Activated CD8-positive, alpha-beta memory T cell treated with anti-CD3 and anti-CD28 coated beads, Interleukin-2, amount 10 ng/mL, durations not matched to agents 7 days and 5 days (primary cell): ENCODE data around the gene DLG2. TPM values are rescaled to one million over a fixed set of nuclear protein-coding genes. Genes with fewer than 3 reads are reported as not detected.

Source experiments
- ATAC-seq: fragments of 150-1000 bp; cut with Tn5 transposase; one replicate; pipeline ENCODE4 v1.10.0; 2021; ENCODE audit warnings: moderate library complexity
- CTCF ChIA-PET: fragments of 350-600 bp; sonication (Branson Sonifier 250); formaldehyde crosslinking; loops from one replicate; lab custom pipeline; 2021; ENCODE audit warnings: antibody characterized with exemption; lab: Charles Lee
- DNase-seq: peaks from one replicate; pipeline ENCODE4 v3.0.0-alpha.2; 2020
- H3K27ac Mint-ChIP-seq: one replicate; pipeline ENCODE4 v1.8.0; 2021; ENCODE audit warnings: mild to moderate bottlenecking, mixed read lengths
- H3K27me3 Mint-ChIP-seq: one replicate; pipeline ENCODE4 v1.8.0; 2021; ENCODE audit warnings: mixed read lengths
- H3K36me3 Mint-ChIP-seq: one replicate; pipeline ENCODE4 v1.8.0; 2021; ENCODE audit warnings: mild to moderate bottlenecking, mixed read lengths
- H3K4me1 Mint-ChIP-seq: one replicate; pipeline ENCODE4 v1.8.0; 2021; ENCODE audit warnings: mixed read lengths
- H3K4me3 Mint-ChIP-seq: one replicate; pipeline ENCODE4 v1.8.0; 2021; ENCODE audit warnings: mild to moderate bottlenecking, moderate library complexity, mixed read lengths
- H3K9me3 Mint-ChIP-seq: one replicate; pipeline ENCODE4 v1.8.0; 2022; ENCODE audit warnings: low read depth, mixed read lengths
- total RNA-seq, 2 experiments: library from RNA; stranded (reverse); gene quantifications; one replicate each; pipeline ENCODE4 v1.2.3, GENCODE V29; 2021

Gene DLG2
- total RNA-seq, 2 experiments from 2014 or later = 1.4 to 2.1 TPM

GRCh38 chr11:84091212-84091986 is 1535.7 kb downstream of the DLG2 start:
- CTCF ChIA-PET = no interaction called here
- H3K4me1 Mint-ChIP-seq = no peaks in the 10 kb centered on the region
- H3K36me3 Mint-ChIP-seq = no peaks in the 10 kb centered on the region
- peaks cover 6% of the 10 kb centered on the region for H3K9me3 Mint-ChIP-seq
- ATAC-seq (no peak), DNase-seq (no peak)
- H3K27me3 Mint-ChIP-seq = no peaks in the 10 kb centered on the region
- no peak overlapping the region for H3K4me3 Mint-ChIP-seq
- no peak overlapping the region for H3K27ac Mint-ChIP-seq

GRCh38 chr11:84089072-84090057 is 1537.8 kb downstream of the DLG2 start:
- H3K27ac Mint-ChIP-seq = no peak overlapping the region
- no peaks in the 10 kb centered on the region for H3K36me3 Mint-ChIP-seq
- ATAC-seq = no peak
- H3K4me3 Mint-ChIP-seq = no peak overlapping the region
- no peaks in the 10 kb centered on the region for H3K4me1 Mint-ChIP-seq
- no peaks in the 10 kb centered on the region for H3K27me3 Mint-ChIP-seq
- DNase-seq = no peak
- H3K9me3 Mint-ChIP-seq = peaks cover 6% of the 10 kb centered on the region
- CTCF ChIA-PET = no interaction called here

GRCh38 chr11:84071851-84072250 is 1555.3 kb downstream of the DLG2 start:
- CTCF ChIA-PET = no interaction called here
- no peak overlapping the region for H3K4me3 Mint-ChIP-seq
- DNase-seq (no peak), ATAC-seq (no peak)
- H3K27me3 Mint-ChIP-seq = no peaks in the 10 kb centered on the region
- H3K4me1 Mint-ChIP-seq = no peaks in the 10 kb centered on the region
- no peak overlapping the region for H3K27ac Mint-ChIP-seq
- peaks cover 7% of the 10 kb centered on the region for H3K9me3 Mint-ChIP-seq
- H3K36me3 Mint-ChIP-seq = no peaks in the 10 kb centered on the region

- peaks cover 5% of the 10 kb centered on the region for H3K9me3 Mint-ChIP-seq
- ATAC-seq = no peak
- H3K36me3 Mint-ChIP-seq = no peaks in the 10 kb centered on the region
- no peaks in the 10 kb centered on the region for H3K4me1 Mint-ChIP-seq
- H3K4me3 Mint-ChIP-seq = no peak overlapping the region
- H3K27me3 Mint-ChIP-seq = no peaks in the 10 kb centered on the region
- no peak overlapping the region for H3K27ac Mint-ChIP-seq
- CTCF ChIA-PET = no interaction called here
- no peak for DNase-seq
These were observed 1558.1 kb downstream of the DLG2 start for GRCh38 chr11:84069048-84069447.

- DNase-seq = no peak
- H3K27me3 Mint-ChIP-seq = no peaks in the 10 kb centered on the region
- no peak overlapping the region for H3K4me3 Mint-ChIP-seq
- no peaks in the 10 kb centered on the region for H3K36me3 Mint-ChIP-seq
- CTCF ChIA-PET = no interaction called here
- H3K27ac Mint-ChIP-seq = no peak overlapping the region
- peaks cover 7% of the 10 kb centered on the region for H3K9me3 Mint-ChIP-seq
- no peak for ATAC-seq
- no peaks in the 10 kb centered on the region for H3K4me1 Mint-ChIP-seq
These were observed 1565.4 kb downstream of the DLG2 start for GRCh38 chr11:84061726-84062125.

- Mint-ChIP-seq H3K36me3 (no peaks in the 10 kb centered on the region), H3K27ac (no peak overlapping the region), H3K27me3 (no peaks in the 10 kb centered on the region), H3K9me3 (peaks cover 3% of the 10 kb centered on the region), H3K4me3 (no peak overlapping the region), H3K4me1 (no peaks in the 10 kb centered on the region)
- ATAC-seq (no peak), DNase-seq (no peak)
- CTCF ChIA-PET = no interaction called here
These were observed 1570.3 kb downstream of the DLG2 start for GRCh38 chr11:84056653-84057376.

- H3K9me3 Mint-ChIP-seq = peaks cover 12% of the 10 kb centered on the region
- ATAC-seq (no peak), DNase-seq (no peak)
- no peaks in the 10 kb centered on the region for H3K4me1 Mint-ChIP-seq
- no peaks in the 10 kb centered on the region for H3K36me3 Mint-ChIP-seq
- CTCF ChIA-PET = no interaction called here
- no peak overlapping the region for H3K27ac Mint-ChIP-seq
- H3K27me3 Mint-ChIP-seq = no peaks in the 10 kb centered on the region
- H3K4me3 Mint-ChIP-seq = no peak overlapping the region
These were observed 1582.0 kb downstream of the DLG2 start for GRCh38 chr11:84045146-84045545.

- CTCF ChIA-PET = no interaction called here
- no peak overlapping the region for H3K27ac Mint-ChIP-seq
- peaks cover 8% of the 10 kb centered on the region for H3K9me3 Mint-ChIP-seq
- no peak for DNase-seq
- ATAC-seq = no peak
- H3K4me1 Mint-ChIP-seq = no peaks in the 10 kb centered on the region
- no peaks in the 10 kb centered on the region for H3K36me3 Mint-ChIP-seq
- H3K4me3 Mint-ChIP-seq = no peak overlapping the region
- H3K27me3 Mint-ChIP-seq = no peaks in the 10 kb centered on the region
These were observed 1582.4 kb downstream of the DLG2 start for GRCh38 chr11:84044706-84045105.

- no peaks in the 10 kb centered on the region for H3K4me1 Mint-ChIP-seq
- ATAC-seq (no peak), DNase-seq (no peak)
- no peaks in the 10 kb centered on the region for H3K36me3 Mint-ChIP-seq
- H3K27ac Mint-ChIP-seq = no peak overlapping the region
- H3K4me3 Mint-ChIP-seq = no peak overlapping the region
- H3K27me3 Mint-ChIP-seq = no peaks in the 10 kb centered on the region
- CTCF ChIA-PET = no interaction called here
- peaks cover 8% of the 10 kb centered on the region for H3K9me3 Mint-ChIP-seq
These were observed 1590.4 kb downstream of the DLG2 start for GRCh38 chr11:84036664-84037194.

- H3K36me3 Mint-ChIP-seq = no peaks in the 10 kb centered on the region
- ATAC-seq (no peak), DNase-seq (no peak)
- no peaks in the 10 kb centered on the region for H3K27me3 Mint-ChIP-seq
- H3K27ac Mint-ChIP-seq = no peak overlapping the region
- H3K4me3 Mint-ChIP-seq = no peak overlapping the region
- no peaks in the 10 kb centered on the region for H3K4me1 Mint-ChIP-seq
- CTCF ChIA-PET = no interaction called here
- H3K9me3 Mint-ChIP-seq = peaks cover 10% of the 10 kb centered on the region
These were observed 1591.5 kb downstream of the DLG2 start for GRCh38 chr11:84035645-84036044.

- Mint-ChIP-seq H3K9me3 (peaks cover 10% of the 10 kb centered on the region), H3K4me3 (no peak overlapping the region), H3K27me3 (no peaks in the 10 kb centered on the region), H3K4me1 (no peaks in the 10 kb centered on the region), H3K27ac (no peak overlapping the region), H3K36me3 (no peaks in the 10 kb centered on the region)
- CTCF ChIA-PET = no interaction called here
- DNase-seq = no peak
- no peak for ATAC-seq
These were observed 1592.7 kb downstream of the DLG2 start for GRCh38 chr11:84034484-84034883.

- no peaks in the 10 kb centered on the region for H3K36me3 Mint-ChIP-seq
- CTCF ChIA-PET = no interaction called here
- no peak overlapping the region for H3K27ac Mint-ChIP-seq
- ATAC-seq (no peak), DNase-seq (no peak)
- no peaks in the 10 kb centered on the region for H3K4me1 Mint-ChIP-seq
- no peak overlapping the region for H3K4me3 Mint-ChIP-seq
- no peaks in the 10 kb centered on the region for H3K27me3 Mint-ChIP-seq
- no peaks in the 10 kb centered on the region for H3K9me3 Mint-ChIP-seq
These were observed 1602.9 kb downstream of the DLG2 start for GRCh38 chr11:84024266-84024665.

GRCh38 chr11:84022695-84023094 is 1604.4 kb downstream of the DLG2 start:
- Mint-ChIP-seq H3K36me3 (no peaks in the 10 kb centered on the region), H3K4me1 (no peaks in the 10 kb centered on the region), H3K4me3 (no peak overlapping the region), H3K27ac (no peak overlapping the region), H3K27me3 (no peaks in the 10 kb centered on the region), H3K9me3 (no peaks in the 10 kb centered on the region)
- CTCF ChIA-PET = no interaction called here
- no peak for ATAC-seq
- DNase-seq = no peak
